Sigmoid colon (tissue), 7 donors: ENCODE measurements around the gene CDRT4. TPM values are rescaled to one million over a fixed set of nuclear protein-coding genes. Genes with fewer than 3 reads are reported as not detected.

Source experiments
- DNase-seq: peaks from one replicate; pipeline ENCODE4 v3.0.0-alpha.2; 2019
- H3K27ac ChIP-seq, 4 donors: fragments of 200-600 bp; sonication (generic); one replicate each; pipeline ENCODE4 v1.5.1; 2016 to 2019; ENCODE audit warnings: mild to moderate bottlenecking in 1 of 4
- H3K27me3 ChIP-seq, 3 donors: fragments of 200-600 bp; sonication (generic); one replicate each; pipeline ENCODE4 v1.5.1; 2019; ENCODE audit warnings: mild to moderate bottlenecking in 1 of 3
- H3K36me3 ChIP-seq, 4 donors: fragments of 200-600 bp; sonication (generic); one replicate each; pipeline ENCODE4 v1.5.1; 2016 to 2019
- H3K4me1 ChIP-seq, 4 donors: fragments of 200-600 bp; sonication (generic); one replicate each; pipeline ENCODE4 v1.5.1; 2017 to 2019
- H3K4me3 ChIP-seq, 4 donors: fragments of 200-600 bp; sonication (generic); one replicate each; pipeline ENCODE4 v1.5.1; 2017 to 2019; ENCODE audit warnings: mild to moderate bottlenecking in 2 of 4, moderate library complexity in 1 of 4
- H3K9me3 ChIP-seq, 4 donors: fragments of 200-600 bp in 3 of 4; sonication (generic) in 3 of 4; one replicate each; pipeline versions ENCODE4 v1.5.1 to v1.6.1; 2013 to 2019
- CTCF ChIP-seq, 4 experiments: fragments of 450-650 bp in 3 of 4; fragments of 200-600 bp in 1 of 4; IDR thresholded peaks; one replicate each; pipeline ENCODE4 v1.5.1; 2016 to 2019; ENCODE audit warnings: antibody characterized with exemption in 4 of 4, mild to moderate bottlenecking in 3 of 4, moderate library complexity in 2 of 4
- EP300 ChIP-seq, 4 donors: sonication (generic); formaldehyde crosslinking; IDR thresholded peaks; one replicate each; pipeline ENCODE4 v1.6.1; 2017; ENCODE audit warnings: antibody characterized with exemption in 4 of 4
- POLR2A ChIP-seq, 2 donors: fragments of 450-650 bp; IDR thresholded peaks; one replicate each; pipeline ENCODE4 v1.6.1; 2016; ENCODE audit warnings: antibody characterized with exemption in 2 of 2, mild to moderate bottlenecking in 2 of 2, moderate library complexity in 2 of 2
- POLR2AphosphoS5 ChIP-seq, 4 donors: sonication (generic); formaldehyde crosslinking; IDR thresholded peaks; one replicate each; pipeline ENCODE4 v1.6.1; 2017; ENCODE audit warnings: antibody characterized with exemption in 4 of 4
- WGBS, 2 donors: extraction: QIAGEN DNeasy Blood & Tissue Kit; methylation state at CpG; one replicate each; pipeline ENCODE4 v1.1.7; 2013; 5-methylcytosine and 5-hydroxymethylcytosine counted together
- intact Hi-C: fragments of 100-400 bp; cut with DNase I; formaldehyde crosslinking; loops from one replicate; pipeline ENCODE4 v1.15.1; 2023
- polyA plus RNA-seq, 3 donors: library from polyadenylated mRNA; stranded (reverse); fragments of 200-250 nt; gene quantifications; one replicate each; pipeline ENCODE4 v1.2.3, GENCODE V29; 2013
- total RNA-seq, 4 donors: library from RNA; depleted of rRNA; stranded (reverse); fragments of >200 nt; gene quantifications; one replicate each; pipeline ENCODE4 v1.1.0, GENCODE V29; 2016
- donor health status: healthy with polysubstance abuse.
- donor health status: Bipolar disorder and iron deficiency.
- donor health status: healthy.

The CDRT4 gene
- total and polyA plus RNA-seq, 7 donors = 1.8 to 6.6 (median 3.6) TPM; not detected in 1

- Histone ChIP-seq H3K4me1 (no peaks in the 10 kb centered on the region), H3K4me3 (no peak overlapping the region), H3K9me3 (no peaks in the 10 kb centered on the region), H3K27me3 (no peaks in the 10 kb centered on the region), H3K27ac (no peak overlapping the region), H3K36me3 (no peaks in the 10 kb centered on the region)
- no peak for TF ChIP-seq POLR2AphosphoS5 (IDR thresholded peaks at IDR 0.05)
- TF ChIP-seq CTCF (IDR thresholded peaks at IDR 0.05) = no peak
- TF ChIP-seq POLR2A (IDR thresholded peaks at IDR 0.05) = no peak
- TF ChIP-seq EP300 (IDR thresholded peaks at IDR 0.05) = no peak
- WGBS, 2 donors = 96 to 97% methylated on average over 8 of the region's 8 CpGs
- DNase-seq = no peak
- intact Hi-C loops = no loop called here
Observed at GRCh38 chr17:15492791-15493692, 25.6 kb upstream of the CDRT4 start.

- TF ChIP-seq POLR2A (IDR thresholded peaks at IDR 0.05) (no peak), EP300 (IDR thresholded peaks at IDR 0.05) (no peak), CTCF (IDR thresholded peaks at IDR 0.05) (no peak), POLR2AphosphoS5 (IDR thresholded peaks at IDR 0.05) (no peak)
- WGBS, 2 donors = 95 to 97% methylated on average over 4 of the region's 4 CpGs
- H3K4me3 ChIP-seq = no peak overlapping the region
- no peaks in the 10 kb centered on the region for H3K27me3 ChIP-seq
- H3K27ac ChIP-seq = no peak overlapping the region
- no peaks in the 10 kb centered on the region for H3K4me1 ChIP-seq
- DNase-seq = no peak
- intact Hi-C loops = no loop called here
- no peaks in the 10 kb centered on the region for H3K9me3 ChIP-seq
- no peaks in the 10 kb centered on the region for H3K36me3 ChIP-seq
Observed at GRCh38 chr17:15492186-15492585, 24.8 kb upstream of the CDRT4 start.

GRCh38 chr17:15490634-15491261 lies 23.3 kb upstream of the CDRT4 start:
- DNase-seq = peak; percentile 87

GRCh38 chr17:15488557-15488956 lies 21.1 kb upstream of the CDRT4 start:
- WGBS, 2 donors = 97 to 98% methylated on average over 2 of the region's 2 CpGs
- no peak overlapping the region for H3K4me3 ChIP-seq
- H3K4me1 ChIP-seq = no peaks in the 10 kb centered on the region
- intact Hi-C loops = no loop called here
- no peak for DNase-seq
- H3K36me3 ChIP-seq = no peaks in the 10 kb centered on the region
- no peak for TF ChIP-seq POLR2A (IDR thresholded peaks at IDR 0.05)
- no peak for TF ChIP-seq CTCF (IDR thresholded peaks at IDR 0.05)
- TF ChIP-seq POLR2AphosphoS5 (IDR thresholded peaks at IDR 0.05) = no peak
- TF ChIP-seq EP300 (IDR thresholded peaks at IDR 0.05) = no peak
- H3K27ac ChIP-seq = no peak overlapping the region
- no peaks in the 10 kb centered on the region for H3K27me3 ChIP-seq
- no peaks in the 10 kb centered on the region for H3K9me3 ChIP-seq

More at GRCh38 chr17:15490634-15491261, 23.3 kb upstream of the CDRT4 start:
- H3K36me3 ChIP-seq = no peaks in the 10 kb centered on the region
- H3K4me3 ChIP-seq = no peak overlapping the region
- H3K27ac ChIP-seq = peak overlapping the region; percentile 49 to 72 (median 57)
- no peaks in the 10 kb centered on the region for H3K4me1 ChIP-seq
- TF ChIP-seq CTCF (IDR thresholded peaks at IDR 0.05) = no peak
- TF ChIP-seq POLR2AphosphoS5 (IDR thresholded peaks at IDR 0.05) = peak; percentile 16 to 57 (median 36)
- intact Hi-C loops = no loop called here
- 14 to 42% methylated on average over 11 of the region's 11 CpGs for WGBS, 2 donors
- H3K27me3 ChIP-seq = no peaks in the 10 kb centered on the region
- no peaks in the 10 kb centered on the region for H3K9me3 ChIP-seq
